ENCODE measurements around the gene MCF2L2. TPM values are rescaled to one million over a fixed set of nuclear protein-coding genes. Genes with fewer than 3 reads are reported as not detected.

The MCF2L2 gene
- total and polyA plus RNA-seq, 12 donors = 6.5 to 62.7 (median 21.7) TPM

DNA sequence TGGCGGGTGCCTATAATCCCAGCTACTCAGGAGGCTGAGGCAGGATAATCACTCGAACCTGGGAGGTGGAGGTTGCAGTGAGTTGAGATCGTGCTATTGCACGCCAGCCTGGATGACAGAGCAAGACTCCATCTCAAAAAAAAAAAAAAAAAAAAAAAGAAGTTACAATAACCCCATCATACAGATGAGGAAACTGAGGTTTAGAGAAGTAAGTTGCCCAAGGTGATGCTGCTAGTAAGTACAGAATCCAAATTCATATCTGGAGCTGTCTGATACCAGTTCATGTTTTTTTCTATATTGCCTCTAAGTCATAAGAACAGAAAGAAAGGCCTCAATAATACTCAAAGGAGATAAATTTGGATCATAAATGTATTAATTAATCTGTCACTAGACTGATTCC lies 40.6 kb downstream of the MCF2L2 start:
- H3K27ac ChIP-seq = no peak overlapping the region
- intact Hi-C loops (cut with DNase I) = loop anchor here in 1 of 2 donors (10.0 kb wide), 1 partner anchor 263 kb away; no protein-coding TSS in a partner anchor
- DNase-seq = no peak
- H3K4me3 ChIP-seq = no peak overlapping the region
- no peak for TF ChIP-seq CTCF (IDR thresholded peaks at IDR 0.05)
- no peak for TF ChIP-seq POLR2A (IDR thresholded peaks at IDR 0.05)
- H3K4me1 ChIP-seq (replicated peaks in 1 of 2) = peaks cover 7 to 27% of the 10 kb centered on the region in 2 donors
- no peaks in the 10 kb centered on the region for H3K27me3 ChIP-seq
- 71 to 78% (median 73%) methylated on average over 4 of the region's 4 CpGs for WGBS, 4 donors
- H3K9me3 ChIP-seq (replicated peaks in 1 of 3) = no peaks in the 10 kb centered on the region
- peaks cover 0 to 6% of the 10 kb centered on the region in 2 donors for H3K36me3 ChIP-seq (replicated peaks in 1 of 2)

- WGBS, 4 donors = 33 to 73% (median 58%) methylated on average over 3 to 4 of the region's 4 CpGs
- TF ChIP-seq CTCF (IDR thresholded peaks at IDR 0.05) = no peak
- no peaks in the 10 kb centered on the region for H3K27me3 ChIP-seq
- no peaks in the 10 kb centered on the region for H3K9me3 ChIP-seq (replicated peaks in 1 of 3)
- no peak for DNase-seq
- H3K4me3 ChIP-seq = no peak overlapping the region
- peaks cover 0 to 6% of the 10 kb centered on the region in 2 donors for H3K36me3 ChIP-seq (replicated peaks in 1 of 2)
- peaks cover 2 to 17% of the 10 kb centered on the region in 2 donors for H3K4me1 ChIP-seq (replicated peaks in 1 of 2)
- intact Hi-C loops (cut with DNase I) = loop anchor here in 1 of 2 donors (10.0 kb wide), 1 partner anchor 262 kb away; no protein-coding TSS in a partner anchor
- H3K27ac ChIP-seq = peak overlapping the region in 3 of 5 donors; percentile 13 to 67 (median 61)
Measured at GRCh38 chr3:183386651-183387050, 41.8 kb downstream of the MCF2L2 start.

GRCh38 chr3:183385698-183386613 lies 42.5 kb downstream of the MCF2L2 start:
- no peaks in the 10 kb centered on the region for H3K27me3 ChIP-seq
- WGBS, 4 donors = 33 to 54% (median 50%) methylated on average over 6 to 11 of the region's 11 CpGs
- no peaks in the 10 kb centered on the region for H3K9me3 ChIP-seq (replicated peaks in 1 of 3)
- DNase-seq = peak; percentile 57 to 83 (median 66)
- H3K4me1 ChIP-seq (replicated peaks in 1 of 2) = peaks cover 3 to 24% of the 10 kb centered on the region in 2 donors
- TF ChIP-seq POLR2A (IDR thresholded peaks at IDR 0.05) (no peak), CTCF (IDR thresholded peaks at IDR 0.05) (peak; percentile 68 to 85 (median 80))
- peaks cover 0 to 6% of the 10 kb centered on the region in 2 donors for H3K36me3 ChIP-seq (replicated peaks in 1 of 2)
- no peak overlapping the region for H3K4me3 ChIP-seq
- peak overlapping the region; percentile 16 to 67 (median 50) for H3K27ac ChIP-seq
- intact Hi-C loops (cut with DNase I) = loop anchor here in 1 of 2 donors (10.0 kb wide), 1 partner anchor 261 kb away; no protein-coding TSS in a partner anchor

DNA sequence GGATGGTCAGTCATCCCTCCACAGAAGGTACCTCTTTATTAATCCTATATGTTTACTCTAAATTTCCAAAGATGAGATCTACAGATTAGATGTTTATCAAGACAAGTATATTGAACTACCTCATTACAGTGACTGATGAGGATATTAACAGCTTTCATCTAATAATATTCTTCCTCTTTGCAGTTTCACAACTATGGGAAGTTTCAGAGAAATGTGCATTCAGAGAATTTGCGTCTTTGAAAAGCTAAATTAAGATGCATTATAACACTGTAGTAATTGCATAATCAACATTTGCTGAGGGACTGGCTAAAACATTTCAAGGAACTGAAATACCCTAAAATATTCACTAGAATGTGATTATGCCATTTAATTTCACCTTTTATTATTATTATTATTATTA lies 46.7 kb downstream of the MCF2L2 start:
- H3K4me1 ChIP-seq (replicated peaks in 1 of 2) = peaks cover 3 to 26% of the 10 kb centered on the region in 2 donors
- 53 to 84% (median 71%) methylated on average over 1 of the region's 1 CpG for WGBS, 4 donors
- intact Hi-C loops (cut with DNase I) = loop anchor here (5.0 to 10.0 kb wide), 3 partner anchors 199 to 259 kb away; no protein-coding TSS in a partner anchor

More for the DNA sequence above, 46.7 kb downstream of the MCF2L2 start:
- no peak overlapping the region for H3K4me3 ChIP-seq
- H3K36me3 ChIP-seq (replicated peaks in 1 of 2) = no peaks in the 10 kb centered on the region
- peak overlapping the region in 1 of 5 donors; percentile 17 for H3K27ac ChIP-seq
- H3K9me3 ChIP-seq (replicated peaks in 1 of 3) = no peaks in the 10 kb centered on the region
- TF ChIP-seq CTCF (IDR thresholded peaks at IDR 0.05) (no peak), POLR2A (IDR thresholded peaks at IDR 0.05) (no peak)
- no peak for DNase-seq
- no peaks in the 10 kb centered on the region for H3K27me3 ChIP-seq
